GM10847 (cell line): Measurements from ENCODE around the gene TPSD1.

Experiments
- POLR2A ChIP-seq: IDR thresholded peaks from 2 replicates; pipeline ENCODE4 v1.6.1; 2011; ENCODE audit not compliant: insufficient read length; ENCODE audit errors: extremely low read depth

The TPSD1 gene

GRCh38 chr16:1280783-1281182 is 24.9 kb downstream of the TPSD1 start:
- TF ChIP-seq POLR2A: no peak

GRCh38 chr16:1281517-1281916 is 25.6 kb downstream of the TPSD1 start:
- no peak for TF ChIP-seq POLR2A

GRCh38 chr16:1282324-1282973 is 26.6 kb downstream of the TPSD1 start:
- no peak for TF ChIP-seq POLR2A

DNA sequence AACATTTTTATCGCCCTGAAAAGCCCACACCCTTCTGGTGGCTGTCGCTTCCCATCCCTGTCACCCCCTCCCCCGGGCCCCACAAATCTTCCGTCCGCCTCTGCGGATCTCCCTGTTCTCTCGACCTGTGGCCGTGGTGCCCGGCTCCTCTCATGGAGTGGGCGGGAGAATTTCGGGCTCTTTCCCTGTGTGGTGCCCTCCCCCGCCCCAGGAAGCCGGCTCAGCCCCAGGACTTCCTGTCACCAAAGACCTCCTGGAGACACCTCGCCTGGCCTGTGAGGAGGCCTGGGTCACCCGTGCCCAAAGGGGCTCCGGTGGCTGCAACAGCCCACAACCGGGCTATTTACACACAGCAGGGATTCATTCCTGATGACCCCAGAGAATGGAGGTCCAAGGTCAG is 27.4 kb downstream of the TPSD1 start:
- TF ChIP-seq POLR2A: no peak

- TF ChIP-seq POLR2A: no peak
These were observed 28.2 kb downstream of the TPSD1 start for GRCh38 chr16:1283996-1284616.

GRCh38 chr16:1285669-1286512 is 30.0 kb downstream of the TPSD1 start:
- no peak for TF ChIP-seq POLR2A

DNA sequence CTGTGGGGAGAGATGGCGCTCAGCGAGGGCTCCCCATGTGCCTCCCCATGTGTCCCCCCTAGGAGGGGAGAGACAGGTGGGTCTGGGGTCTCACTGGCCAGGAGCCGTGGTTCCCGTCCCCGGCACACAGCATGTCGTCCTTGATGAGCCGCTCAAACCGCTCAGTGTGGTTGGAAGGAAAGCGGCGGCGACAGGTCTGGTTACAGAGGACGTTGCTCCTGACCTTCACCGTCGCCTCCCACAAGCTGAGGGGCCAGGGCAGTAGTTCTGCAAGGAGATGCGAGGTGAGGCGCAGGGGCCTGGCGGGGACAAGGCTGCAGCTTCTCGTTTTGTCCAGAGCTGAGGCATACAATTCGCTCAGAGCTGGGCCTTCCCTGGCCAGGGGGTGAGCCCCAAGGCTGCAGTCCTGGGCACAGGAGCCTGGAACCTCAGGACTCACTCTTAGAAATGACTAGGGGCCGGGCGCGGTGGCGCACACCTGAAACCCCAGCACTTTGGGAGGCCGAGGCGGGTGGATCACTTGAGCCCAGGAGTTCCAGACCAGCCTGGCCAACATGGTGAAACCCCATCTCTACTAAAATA is 30.7 kb downstream of the TPSD1 start:
- TF ChIP-seq POLR2A: no peak

DNA sequence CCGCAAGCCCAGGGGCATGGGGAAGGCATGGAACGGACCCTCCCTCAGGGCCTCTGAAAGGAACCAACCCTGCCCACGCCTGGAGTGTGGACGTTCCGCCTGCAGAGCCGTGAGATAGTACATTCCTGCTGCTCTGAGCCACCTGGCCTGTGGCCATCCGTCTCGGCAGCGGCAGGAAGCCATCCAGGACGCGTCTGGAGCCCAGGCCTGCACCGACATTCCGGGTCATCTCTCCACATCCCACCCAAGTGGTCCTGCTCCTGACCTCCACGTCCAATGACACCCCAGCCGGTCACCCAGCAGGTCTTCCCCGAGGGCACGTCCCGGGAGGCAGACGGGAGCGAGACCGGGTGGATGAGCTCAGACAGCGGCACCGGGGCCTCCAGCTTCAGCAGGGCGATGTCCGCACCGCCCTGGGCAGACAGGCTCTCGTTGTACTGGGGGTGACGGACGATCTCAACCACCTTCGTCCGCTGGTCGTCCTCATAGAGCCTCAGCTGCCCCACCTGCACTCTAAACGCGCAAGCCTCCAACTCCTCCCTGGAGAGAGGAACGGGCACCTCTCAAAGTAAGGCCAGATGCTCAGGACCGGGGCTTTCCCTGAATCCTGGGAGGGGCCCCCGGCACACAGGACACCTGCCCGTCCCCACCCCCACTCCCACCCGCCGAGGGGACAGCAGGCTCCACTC is 32.3 kb downstream of the TPSD1 start:
- TF ChIP-seq POLR2A: no peak

GRCh38 chr16:1288813-1289476 is 33.1 kb downstream of the TPSD1 start:
- TF ChIP-seq POLR2A: no peak

DNA sequence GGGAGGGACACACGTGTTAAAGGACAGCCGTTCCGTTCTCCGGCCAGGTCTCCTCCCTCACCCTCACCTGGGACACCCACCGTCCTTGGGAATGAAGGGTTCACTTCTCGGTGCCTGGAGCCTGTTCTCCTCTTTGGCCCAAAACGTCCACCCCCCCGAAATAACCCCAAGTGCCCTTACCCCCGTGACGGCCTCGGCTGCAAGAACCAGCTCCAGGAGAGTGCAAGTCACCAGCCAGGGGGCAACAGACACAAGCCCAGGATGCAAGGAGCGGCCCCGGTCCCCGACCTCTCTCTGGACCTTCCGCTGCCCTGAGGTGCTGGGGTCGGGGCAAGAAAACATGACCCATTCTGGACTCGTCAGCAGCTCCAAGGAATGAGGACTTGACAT is 33.6 kb downstream of the TPSD1 start:
- TF ChIP-seq POLR2A: no peak

DNA sequence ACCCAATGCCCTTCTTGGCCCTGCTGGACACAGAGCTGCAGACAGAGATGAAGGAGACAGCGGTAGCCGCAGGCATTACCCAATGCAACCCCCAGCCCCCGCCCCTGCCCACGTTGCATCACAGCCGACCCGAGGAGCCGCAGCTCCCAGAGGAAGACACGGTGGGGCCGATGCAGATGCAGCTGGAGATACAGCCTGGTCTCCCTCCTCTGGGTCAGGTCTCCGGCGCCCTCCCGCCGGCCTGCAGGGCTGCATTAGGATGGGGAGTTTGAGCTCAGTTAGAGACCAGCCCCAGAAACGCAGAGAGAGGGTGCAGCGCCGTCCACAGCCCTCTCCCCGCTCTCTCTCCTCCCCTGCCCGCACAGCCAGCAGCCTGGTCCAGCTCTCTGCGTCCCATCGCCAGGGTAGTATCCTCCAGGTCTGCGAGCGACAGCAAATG is 34.2 kb downstream of the TPSD1 start:
- no peak for TF ChIP-seq POLR2A

- TF ChIP-seq POLR2A: no peak
These were observed 35.1 kb downstream of the TPSD1 start for GRCh38 chr16:1290860-1291575.

GRCh38 chr16:1291576-1291974 is 35.7 kb downstream of the TPSD1 start:
- no peak for TF ChIP-seq POLR2A

- TF ChIP-seq POLR2A: no peak
These were observed 38.2 kb downstream of the TPSD1 start for GRCh38 chr16:1293921-1294656.

DNA sequence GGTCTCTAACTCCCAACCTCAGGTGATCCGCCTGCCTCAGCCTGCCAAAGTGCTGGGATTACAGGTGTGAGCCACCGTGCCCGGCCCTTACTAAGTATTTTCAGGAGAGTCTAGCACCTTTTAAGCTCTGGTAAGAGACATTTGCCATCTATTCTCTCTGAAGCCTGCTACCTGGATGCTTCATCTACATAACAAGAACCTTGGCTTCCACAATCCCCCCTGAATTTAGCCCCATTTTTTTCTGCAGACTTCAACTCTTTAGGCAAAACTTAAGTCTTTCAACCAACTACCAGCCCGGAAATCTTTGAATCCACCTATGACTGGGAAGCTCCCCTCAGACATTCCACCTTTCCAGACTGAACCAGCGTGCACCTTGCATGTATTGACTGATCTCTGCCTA is 39.6 kb downstream of the TPSD1 start:
- TF ChIP-seq POLR2A: no peak
